Measurements from ENCODE around the gene DCAF6.

The DCAF6 gene

DNA sequence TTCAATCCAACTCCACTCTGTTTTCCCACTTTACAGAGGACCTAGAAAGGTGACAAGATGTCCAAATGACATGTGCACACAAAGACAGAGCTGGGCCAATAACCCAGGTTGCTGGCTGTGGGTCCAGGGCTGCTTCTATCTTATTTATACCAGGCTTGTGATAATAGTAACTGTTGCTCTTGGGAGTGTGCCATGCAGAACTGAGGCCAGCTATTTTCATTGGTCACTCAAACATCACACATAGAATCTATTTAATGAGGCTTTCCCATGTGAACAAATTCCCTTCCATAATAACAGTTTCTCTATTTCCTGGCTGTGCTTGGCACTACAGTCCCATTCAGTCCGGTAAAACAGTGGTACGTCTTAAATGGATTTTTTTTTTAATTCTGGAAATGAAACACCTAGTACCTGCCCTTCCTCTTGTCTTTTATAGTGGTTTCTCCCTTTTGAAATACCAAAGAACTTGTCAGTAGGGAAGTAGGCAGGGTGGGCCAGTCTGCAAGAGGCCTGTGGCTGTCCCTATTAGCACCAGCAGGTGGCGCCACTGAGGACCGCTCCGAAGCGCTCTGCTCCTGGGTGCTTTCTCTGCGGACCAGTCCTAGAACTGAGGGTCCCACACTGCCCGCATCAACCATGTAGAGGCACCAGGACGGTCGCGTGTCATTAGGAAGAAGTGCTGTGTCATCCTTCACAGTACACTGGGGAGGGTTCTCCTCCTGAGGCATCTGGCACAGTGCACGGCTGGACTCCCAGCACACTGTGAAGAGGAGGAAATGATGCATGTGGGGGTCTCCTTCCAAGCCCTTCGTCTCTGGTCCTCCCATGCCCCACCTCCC, 148.1 kb downstream of the DCAF6 start:
- DNase-seq (ENCODE audit: low spot score): peak; percentile 18

- no peak for DNase-seq (ENCODE audit: low spot score)
Observed at GRCh38 chr1:168085401-168085872, 149.0 kb downstream of the DCAF6 start.

DNA sequence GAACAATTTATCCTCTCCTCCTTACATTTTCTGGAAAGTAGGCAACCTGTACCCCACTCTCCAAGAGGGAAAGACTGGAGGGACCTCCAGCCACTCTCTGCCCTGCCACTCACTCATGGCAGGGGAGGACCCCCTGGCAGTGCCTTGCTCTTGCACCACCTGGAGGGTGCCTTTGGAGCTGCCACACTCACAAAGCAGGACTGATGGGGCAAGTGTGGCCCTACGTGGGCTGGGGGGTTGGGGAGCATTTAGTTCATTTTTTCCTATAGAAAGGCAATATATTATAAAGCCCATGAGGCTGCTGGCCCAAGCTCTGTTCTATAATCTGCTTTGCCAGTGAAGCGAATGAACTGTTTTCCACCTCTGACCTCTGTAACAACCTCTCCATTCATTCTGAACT, 150.0 kb downstream of the DCAF6 start:
- DNase-seq (ENCODE audit: low spot score): no peak

DNA sequence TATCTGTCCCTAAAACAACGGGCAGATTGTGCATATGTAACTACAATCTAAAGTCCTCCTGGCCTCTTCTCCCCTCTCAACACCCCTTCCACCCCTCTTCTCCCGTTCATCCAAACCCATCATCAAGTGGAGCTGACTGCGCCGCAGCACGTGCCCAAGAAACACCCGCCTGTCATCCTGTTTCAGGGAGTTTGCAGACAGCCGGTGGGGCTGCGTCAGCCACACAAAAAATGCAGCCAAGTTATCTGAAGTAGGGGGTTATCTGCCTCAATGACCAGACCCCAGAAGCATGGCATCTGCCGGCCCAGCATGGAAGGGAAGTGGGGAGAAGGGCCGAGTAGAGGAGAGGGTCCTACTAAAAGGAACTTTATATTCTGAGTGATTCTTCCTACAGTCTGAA, 151.2 kb downstream of the DCAF6 start:
- DNase-seq (ENCODE audit: low spot score): no peak

- DNase-seq (ENCODE audit: low spot score): no peak
Observed at GRCh38 chr1:168088511-168089325, 152.2 kb downstream of the DCAF6 start.

DNA sequence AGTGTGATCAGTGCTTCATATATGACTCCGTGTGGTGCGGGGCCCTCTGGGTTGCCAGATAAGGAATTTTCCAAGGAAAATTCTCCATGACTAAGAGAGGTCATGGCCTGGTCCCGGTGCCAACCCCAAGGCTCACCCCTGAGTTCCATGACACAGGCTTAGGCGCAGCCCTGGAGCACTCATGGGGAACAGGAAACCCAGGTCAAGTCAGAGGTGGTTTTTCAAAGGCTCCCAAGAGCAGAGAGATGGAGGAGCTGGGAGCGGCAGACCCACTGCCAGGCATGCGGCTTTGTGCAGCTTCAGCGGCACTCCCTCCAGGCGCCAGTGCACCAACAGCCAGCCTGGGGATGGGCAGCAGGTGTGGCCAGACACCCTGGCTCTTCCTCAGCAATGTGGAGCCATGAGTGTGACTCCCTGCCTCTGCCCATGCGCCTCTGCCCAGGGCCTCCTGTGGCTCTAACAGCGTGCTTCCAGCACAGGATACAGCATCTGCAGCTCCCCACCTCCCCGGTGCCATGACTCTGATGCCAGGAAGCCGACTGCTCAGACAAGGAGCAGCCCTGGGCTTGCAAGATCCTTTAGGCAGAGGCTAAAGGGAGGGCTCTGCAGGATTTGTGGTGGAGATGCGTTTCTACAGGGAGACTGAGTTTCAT, 153.0 kb downstream of the DCAF6 start:
- DNase-seq (ENCODE audit: low spot score): no peak

- no peak for DNase-seq (ENCODE audit: low spot score)
Observed at GRCh38 chr1:168089979-168090337, 153.5 kb downstream of the DCAF6 start.

DNA sequence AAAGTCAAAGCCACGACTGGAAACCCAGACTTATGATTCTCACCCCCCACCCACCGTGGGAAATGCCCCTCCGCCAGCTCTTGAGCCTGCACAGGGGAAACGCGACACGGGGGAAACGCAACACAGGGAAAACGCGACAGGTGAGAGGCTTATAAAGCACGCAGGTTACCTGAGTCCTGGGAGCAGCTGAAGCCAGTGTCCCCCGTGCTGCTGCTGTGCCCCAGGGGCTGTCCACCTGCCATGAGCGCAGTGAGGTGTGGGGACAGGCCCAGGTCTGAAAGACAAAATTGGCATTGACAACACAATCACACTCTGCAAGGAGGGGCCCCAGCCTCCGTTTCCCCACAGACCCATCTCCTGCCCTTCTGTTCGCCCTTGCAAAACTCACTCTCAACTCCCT, 153.9 kb downstream of the DCAF6 start:
- DNase-seq (ENCODE audit: low spot score): no peak

DNA sequence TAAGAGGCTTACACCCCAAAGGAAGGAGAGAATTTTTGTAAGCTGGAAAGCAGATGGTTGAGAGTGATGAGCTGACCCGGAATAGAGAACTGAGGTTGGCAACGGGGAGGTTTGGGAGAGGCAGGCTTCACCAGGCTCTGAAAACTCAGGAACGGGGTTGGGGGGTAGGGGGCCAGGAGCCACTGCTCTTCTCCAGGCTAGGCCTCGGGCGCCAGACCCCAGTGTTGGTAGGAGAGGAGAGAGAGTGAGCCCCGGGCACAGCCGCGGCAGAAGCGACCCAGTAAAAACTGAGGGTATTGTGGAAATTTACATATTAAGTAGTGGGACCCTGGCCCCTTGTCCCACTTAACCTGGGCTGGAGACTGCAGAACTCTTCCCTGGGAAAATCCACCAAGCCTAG, 154.6 kb downstream of the DCAF6 start:
- DNase-seq (ENCODE audit: low spot score): no peak

DNA sequence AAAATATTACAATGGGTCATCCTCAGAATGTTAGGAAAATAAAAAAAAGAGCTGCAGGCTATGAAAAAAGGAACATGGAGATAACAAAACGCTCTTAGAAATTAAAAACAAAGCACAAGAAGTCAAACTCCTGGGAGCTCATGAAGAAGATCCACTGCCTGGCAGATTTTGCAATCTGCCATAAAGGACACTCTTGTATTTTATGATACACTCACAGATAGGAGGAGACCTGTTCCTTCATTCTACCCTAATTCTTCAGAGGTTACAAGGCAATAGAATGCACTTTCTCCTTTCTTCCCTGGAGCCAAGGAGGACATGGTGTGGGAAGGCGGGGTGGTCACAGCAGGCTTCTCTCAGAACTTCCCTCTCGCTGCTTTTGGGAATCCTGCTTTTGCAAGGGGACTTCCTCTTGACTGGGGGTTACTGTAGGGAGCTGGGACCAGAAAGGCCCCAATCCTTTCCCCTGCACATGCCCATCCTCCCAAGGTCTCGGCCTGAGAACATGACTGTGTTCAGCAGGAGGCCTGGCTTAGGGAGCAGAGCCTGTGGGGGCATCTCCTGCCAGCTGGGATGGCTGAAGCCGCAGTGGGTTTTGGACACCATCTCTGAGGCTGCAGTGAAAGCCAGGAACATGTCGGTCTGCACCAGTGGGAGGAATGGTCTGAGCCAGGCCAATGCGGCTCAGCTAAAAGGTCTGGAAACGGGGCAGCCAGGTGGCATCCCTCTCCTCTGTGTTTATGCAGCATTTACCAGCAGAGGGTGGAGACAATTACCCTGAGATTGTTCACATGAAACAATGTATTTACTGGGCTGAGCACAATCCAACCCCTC, 155.5 kb downstream of the DCAF6 start:
- no peak for DNase-seq (ENCODE audit: low spot score)

DNA sequence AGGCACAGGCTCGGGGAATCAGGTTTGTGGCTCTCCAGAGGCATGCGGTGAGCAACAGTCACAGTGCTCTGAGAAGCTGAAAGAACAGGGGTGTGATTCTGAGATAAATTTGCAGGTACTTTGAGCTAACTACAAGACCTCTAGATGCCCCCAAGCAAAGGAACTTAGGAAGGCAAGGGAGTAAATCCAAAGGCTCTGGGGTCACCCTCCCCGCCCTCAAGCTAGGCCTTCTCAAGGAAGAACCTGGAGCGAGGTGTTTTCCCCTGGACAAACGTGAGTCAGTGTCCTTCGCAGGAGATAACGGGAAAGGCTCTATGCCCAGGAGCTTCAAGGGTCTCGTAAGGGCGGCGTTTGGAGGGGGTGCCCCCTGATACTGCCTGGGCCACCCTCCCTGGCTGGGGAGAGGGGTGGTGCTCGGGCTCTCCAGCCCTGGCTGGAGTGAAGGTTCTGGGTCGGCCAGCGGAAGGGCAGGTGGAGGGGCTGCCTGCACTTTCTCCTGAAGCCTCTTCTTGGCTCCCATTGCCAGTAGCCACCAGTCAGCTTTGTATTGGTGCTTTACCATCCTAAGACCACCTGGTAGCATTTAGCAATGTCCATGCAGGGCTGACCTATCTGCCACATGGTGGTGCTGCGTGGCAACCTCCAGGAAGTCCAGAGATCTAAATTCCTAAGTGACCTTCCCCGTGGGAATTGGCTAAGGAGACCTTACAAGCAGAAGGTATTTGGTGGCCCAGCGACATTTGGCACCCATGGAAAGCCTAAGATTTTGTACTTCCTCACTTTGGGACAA, 156.3 kb downstream of the DCAF6 start:
- peak; percentile 25 for DNase-seq (ENCODE audit: low spot score)

GRCh38 chr1:168093616-168094015, 157.1 kb downstream of the DCAF6 start:
- DNase-seq (ENCODE audit: low spot score): no peak

DNA sequence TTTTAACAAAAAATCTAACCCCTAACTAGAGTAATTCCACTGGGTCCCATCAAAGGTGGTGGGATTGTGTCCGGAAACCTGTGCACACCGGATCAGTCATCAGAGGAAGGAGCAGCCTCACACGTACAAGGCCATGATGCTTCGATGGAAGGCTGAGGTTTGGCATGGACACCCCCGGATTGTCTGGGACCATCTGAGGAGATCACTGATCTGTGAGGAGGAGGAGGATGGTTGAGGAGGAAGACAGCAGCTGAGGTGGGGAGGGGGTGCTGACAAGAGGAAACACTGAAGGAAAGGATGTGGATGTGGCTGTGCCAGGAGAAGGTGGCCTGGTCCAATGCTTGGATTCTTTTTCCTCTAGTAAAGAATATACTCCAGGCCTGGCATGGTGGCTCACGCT, 159.0 kb downstream of the DCAF6 start:
- DNase-seq (ENCODE audit: low spot score): no peak

GRCh38 chr1:168096296-168097165, 160.0 kb downstream of the DCAF6 start:
- DNase-seq (ENCODE audit: low spot score): no peak

DNA sequence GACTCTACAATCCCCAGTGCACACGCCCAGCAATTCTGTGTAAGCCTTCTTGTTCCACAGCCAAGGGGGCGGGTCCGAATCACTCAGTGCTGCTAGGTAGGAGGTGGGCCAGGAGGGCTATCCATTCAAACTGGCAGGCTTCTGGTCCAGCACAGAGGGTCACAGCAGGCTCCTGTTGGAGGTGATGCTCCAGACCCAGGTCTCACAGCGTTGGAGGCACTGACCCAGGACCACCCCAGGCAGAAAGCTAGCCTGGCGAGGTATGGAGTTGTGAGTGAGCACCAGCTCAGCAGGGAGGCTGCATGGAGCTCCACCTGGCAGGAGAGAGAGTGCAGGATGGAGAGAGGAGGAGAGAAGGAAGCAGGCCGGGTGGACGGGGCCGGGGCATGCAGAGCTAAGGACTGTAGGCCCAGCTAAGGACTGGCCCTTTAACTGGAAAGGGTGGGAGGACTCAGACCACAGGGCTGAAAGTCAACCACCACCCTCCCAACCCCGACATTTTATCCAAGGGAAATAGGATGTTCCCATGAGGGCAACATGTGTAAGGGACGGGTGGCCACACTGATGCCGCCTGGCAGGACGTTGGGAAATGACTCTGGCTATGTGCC, 161.5 kb downstream of the DCAF6 start:
- no peak for DNase-seq (ENCODE audit: low spot score)

DNA sequence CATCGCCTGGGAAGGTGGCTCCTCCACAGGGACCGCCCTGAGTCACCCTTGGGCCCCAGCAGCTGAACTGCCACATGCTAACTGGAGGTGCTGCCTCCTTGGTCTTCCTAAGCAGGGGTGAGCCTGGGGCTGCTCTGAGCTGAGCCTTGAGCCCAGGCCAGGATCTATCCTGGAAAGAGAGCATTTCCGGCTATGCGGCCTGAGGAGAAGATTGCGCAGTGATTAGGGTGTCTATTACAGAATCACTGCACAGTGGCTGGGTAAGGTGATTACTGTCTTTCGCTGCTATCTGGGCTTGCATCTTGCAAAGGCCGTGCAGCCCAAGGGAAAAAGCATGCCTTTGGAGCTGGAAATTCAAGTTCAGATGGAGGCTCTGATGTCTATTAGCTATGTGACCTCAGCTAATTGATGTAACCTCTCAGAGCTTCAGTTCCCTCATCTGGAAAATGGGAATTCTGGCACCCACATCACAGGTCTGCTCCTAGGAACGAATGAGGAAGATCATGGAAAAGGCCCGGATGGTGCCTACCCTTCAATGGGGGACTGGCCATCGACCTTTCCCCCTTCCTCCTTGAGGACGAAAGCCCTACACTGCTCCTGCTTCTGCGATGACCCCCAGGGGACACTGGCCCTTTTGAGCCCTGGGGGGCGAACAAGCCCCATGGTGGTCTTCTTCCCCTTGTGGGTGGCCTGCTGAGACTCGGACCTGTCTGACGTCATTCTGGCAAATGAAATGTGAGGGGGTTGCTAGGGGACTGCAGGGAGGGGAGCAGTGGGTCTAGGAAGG, 162.2 kb downstream of the DCAF6 start:
- DNase-seq (ENCODE audit: low spot score): peak; percentile 29

GRCh38 chr1:168099337-168099801, 162.9 kb downstream of the DCAF6 start:
- no peak for DNase-seq (ENCODE audit: low spot score)

DNA sequence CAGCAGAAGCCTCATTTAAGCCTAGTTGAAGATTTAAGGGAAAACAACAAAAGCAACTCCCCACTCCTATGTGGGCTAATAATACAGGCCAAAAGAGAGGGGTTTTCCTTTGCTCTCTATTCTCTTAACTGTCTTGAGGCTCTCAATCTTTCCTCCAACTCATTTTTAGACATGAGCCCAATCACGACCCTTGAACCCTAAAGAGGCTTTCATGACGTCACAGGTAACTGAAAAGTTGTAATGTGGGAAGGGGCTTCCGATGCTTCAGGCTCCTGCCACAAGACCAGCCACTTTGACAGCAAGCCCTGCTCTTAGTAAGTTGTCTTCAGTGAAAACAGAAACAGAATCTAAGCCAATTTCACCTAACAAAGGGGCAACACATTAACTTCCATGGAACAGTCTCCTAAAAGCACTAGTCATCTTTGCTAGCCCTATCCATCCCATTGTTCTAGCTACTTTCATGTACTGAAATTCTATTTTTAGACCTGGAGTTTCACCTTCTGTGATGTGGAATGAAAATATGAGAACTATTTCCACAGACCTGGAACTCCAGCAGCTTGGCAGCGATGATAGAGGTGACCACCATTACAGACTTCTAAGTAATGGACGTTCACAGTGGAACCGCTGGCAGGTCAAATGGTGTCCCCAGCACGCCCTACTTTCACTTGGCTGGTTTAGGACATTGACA, 164.0 kb downstream of the DCAF6 start:
- no peak for DNase-seq (ENCODE audit: low spot score)
